GM21423 (cell line): ENCODE results near the gene SOCS1.
"Not testable (repeated sequence)": the region's sequence is repeated elsewhere in the genome, so short reads cannot be mapped to it uniquely, and the experiment has no call there.

Source experiments
- ATAC-seq: cut with Tn5 transposase; IDR thresholded peaks from one replicate; pipeline ENCODE4 v1.9.1; 2021; ENCODE audit warnings: mild to moderate bottlenecking, moderate library complexity; ENCODE audit not compliant: unreplicated experiment

The SOCS1 gene, protein sequence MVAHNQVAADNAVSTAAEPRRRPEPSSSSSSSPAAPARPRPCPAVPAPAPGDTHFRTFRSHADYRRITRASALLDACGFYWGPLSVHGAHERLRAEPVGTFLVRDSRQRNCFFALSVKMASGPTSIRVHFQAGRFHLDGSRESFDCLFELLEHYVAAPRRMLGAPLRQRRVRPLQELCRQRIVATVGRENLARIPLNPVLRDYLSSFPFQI

DNA sequence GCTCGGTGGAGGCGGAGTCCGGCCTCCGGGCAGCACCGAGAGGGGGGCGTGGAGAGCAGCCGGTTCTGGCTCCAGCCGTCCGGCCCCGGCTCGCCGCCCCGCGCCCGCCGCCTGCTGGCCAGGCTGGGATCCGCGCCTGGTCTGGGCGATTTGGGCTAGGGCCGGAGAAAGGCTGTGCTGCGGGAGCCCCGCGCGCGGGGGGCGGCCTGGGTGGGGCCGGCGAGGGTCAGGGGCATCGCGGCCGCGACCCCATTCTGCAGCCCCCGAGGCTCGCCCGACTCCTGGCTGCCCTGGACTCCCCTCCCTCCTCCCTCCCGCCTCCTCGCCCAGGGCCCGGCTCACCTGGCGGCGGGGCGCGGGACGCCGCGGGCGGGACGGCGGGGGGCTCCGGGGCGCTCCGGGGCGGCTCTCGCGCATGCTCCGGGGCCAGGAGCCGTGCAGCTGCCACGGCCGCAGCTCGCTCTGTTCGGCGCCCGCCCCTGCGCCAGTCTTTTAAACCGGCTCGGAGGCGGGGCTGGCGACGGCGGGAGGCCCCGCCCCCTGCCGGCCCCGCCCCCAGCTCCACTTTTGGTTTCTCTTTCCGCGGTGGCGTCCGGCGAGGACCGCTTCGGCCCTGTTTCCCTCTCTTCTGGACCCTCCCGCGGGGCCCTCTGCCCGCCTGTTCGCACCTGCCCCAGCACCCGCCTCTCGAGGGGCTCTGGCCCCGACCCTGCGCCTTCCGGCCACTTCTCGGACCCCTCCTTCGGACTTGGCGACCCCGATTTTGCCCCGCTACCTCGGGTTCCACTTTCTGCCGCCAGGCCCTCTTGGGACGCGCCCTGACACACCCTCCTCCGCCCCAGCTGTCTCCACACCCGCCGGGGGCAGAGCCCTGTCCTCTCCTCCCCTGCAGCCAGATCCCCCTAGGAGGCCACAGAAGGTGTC is at the start of gene SOCS1:
SOCS1 (minus strand) TSS at position 468 of the 924 bp plus-strand sequence. CDS start 726 bp downstream, outside the sequence.
- ATAC-seq: peak; percentile 48

DNA sequence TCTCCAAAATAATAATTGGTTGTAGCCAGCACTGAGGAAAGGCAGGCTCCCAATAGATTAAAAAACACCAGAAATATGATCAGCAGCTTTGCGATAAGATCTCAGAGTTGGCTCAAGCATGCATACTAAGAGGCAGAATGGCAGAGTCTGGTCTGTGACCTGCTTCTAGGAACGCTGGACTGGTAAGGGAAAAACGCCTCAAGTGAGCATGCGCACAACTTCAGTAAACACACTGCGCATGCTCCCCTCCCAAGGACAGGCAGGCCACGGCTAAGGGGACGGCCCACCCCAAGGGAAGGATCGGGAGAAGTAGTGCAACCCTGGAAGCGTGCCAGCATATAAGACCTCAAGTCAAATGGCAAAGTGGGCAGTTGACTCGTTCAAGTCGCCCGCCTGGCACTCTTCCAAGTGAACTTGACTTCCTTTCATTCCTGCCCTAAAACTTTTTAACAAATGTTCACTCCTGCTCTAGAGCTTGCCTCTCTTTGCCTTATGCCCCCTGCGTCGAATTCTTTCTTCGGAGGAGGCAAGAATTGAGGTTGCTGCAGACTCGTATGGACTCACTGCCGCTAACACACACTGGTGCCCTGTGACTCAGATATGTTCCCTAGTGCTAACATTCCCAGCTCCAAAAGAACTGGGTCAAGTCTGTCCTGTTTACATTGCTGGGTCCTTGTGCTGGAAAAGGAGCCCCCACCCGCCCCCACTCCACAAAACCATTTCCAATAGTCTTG is 47.6 kb upstream of the SOCS1 start:
- ATAC-seq: no peak

DNA sequence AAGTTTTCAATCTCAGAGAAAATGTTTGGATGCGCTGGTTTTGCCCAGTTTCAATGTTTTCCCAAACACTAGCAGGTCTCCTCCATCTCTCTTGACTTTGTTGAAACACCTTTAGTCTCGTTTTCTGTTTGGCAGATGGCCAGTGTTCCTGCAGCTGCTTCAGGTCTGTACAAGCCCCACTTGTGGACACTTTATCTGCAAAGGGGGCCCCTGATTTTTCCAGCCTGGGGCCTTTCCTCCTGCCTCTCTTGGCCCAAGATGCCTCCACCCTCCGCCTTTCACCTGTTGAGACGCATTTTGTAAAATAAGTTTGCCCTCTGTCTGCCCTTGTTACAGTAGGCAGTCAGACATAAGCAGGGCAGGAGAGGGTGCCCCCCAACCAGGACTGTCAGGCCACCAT is 47.0 kb upstream of the SOCS1 start:
- ATAC-seq: no peak

DNA sequence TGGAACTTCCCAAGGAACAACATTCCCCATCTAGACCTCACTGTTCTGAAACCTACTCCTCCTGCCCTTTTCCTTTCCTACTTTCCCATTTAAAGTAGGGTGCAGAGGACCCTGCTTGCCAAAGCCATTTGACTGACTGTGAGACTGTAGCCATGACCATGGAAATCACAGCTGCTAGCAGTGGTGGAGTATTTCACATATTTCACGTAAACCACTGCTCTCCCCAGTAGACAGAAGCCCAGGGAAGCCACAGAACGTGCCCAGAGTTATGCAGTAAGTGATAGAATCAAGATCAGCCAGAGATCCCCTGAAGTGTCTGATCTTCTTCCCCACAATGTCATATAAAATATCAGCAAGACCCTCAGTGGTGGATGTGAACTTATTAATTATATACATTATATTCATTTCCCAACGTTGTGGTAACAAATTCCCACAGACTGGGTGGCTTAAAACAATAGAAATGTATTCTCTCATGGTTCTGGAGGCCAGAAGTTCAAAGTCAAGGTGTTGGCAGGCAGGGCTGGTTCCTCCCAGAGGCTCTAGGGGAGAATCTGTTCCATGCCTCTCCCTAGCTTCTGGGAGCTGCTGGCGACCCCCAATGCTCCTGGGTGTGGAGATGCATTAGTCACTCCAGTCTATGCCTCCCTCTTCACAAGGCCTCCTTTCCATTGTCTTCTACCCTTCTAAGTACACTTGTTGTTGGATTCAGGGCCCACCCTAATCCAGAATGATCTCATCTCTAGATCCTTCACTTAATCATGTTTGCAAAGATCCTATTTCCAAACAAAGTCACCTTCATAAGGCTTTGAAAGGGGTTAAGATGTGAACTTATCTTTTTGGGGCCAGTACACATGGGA is 45.9 kb upstream of the SOCS1 start:
- no peak for ATAC-seq

DNA sequence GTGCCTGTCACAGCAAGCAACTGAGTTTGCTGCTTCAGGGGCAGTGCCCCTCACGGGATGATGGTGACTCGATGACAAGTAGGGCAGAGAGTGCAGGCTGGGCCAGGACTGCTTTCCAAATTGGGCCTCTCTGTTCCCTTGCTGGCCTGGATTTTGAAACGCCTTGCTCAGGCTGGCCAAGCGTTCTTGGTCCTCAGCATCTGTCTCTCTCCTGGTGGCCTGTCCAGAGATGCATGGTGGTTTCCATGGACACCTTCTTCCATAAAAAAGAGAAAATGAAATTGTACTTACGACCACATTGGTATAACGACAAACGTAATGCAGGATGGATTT is 44.5 kb upstream of the SOCS1 start:
- no peak for ATAC-seq

DNA sequence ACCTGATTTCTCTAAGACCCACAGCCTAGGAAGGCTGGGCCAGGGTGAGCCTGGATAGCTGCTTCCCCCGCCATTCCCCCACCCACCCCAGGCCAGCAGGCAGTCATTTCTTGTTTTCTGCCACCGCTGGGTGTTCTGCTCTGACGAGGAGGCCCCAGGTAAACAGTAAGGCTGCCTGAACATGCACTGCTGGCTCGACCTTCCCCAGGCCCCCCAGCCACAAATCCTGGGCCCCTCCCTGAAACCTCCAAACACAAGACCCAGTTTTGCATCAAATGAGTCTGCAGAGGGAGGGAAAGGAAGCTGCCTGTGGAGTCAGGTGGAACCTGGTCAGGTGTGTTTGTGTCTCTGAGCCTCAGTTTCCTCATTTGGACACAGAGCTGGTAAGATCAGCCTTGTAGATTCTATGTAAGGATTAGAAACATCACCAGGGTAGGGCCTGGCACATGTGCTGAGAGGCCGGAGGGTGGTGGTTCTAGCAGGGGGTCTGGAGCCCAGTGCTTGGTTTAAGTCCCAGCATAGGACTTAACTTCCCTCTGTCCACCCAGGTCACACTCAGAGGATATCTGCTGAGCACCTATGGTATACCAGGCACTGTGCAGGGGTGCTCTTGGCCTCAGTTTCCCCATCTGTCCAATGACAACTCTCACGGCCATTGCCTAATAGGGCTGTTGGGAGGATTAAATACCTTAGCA is 44.0 kb upstream of the SOCS1 start:
- ATAC-seq: no peak

DNA sequence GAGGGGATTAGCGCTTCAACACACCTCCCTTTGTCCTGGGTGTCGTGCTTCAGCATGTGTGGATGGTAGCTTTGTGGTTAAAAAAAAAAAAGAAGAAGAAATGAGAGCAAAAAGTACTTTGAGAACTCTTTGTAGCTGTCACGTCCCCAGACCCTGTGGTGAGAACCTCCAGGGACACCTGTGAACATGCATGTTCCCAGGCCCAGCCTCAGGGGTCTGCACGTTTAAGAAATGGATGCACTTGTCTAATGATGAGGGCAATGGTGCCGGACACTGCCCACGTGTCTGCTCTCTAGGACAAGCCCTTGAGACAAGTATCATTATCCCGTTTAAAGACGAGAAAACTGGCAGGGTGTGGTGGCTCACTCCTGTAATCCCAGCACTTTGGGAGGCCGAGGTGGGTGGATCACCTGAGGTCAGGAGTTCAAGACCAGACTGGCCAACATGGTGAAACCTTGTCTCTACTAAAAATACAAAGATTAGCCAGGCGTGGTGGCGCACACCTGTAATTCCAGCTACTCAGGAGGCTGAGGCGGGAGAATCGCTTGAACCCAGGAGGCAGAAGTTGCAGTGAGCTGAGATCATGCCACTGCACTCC is 43.0 kb upstream of the SOCS1 start:
- ATAC-seq: peak; percentile 34

DNA sequence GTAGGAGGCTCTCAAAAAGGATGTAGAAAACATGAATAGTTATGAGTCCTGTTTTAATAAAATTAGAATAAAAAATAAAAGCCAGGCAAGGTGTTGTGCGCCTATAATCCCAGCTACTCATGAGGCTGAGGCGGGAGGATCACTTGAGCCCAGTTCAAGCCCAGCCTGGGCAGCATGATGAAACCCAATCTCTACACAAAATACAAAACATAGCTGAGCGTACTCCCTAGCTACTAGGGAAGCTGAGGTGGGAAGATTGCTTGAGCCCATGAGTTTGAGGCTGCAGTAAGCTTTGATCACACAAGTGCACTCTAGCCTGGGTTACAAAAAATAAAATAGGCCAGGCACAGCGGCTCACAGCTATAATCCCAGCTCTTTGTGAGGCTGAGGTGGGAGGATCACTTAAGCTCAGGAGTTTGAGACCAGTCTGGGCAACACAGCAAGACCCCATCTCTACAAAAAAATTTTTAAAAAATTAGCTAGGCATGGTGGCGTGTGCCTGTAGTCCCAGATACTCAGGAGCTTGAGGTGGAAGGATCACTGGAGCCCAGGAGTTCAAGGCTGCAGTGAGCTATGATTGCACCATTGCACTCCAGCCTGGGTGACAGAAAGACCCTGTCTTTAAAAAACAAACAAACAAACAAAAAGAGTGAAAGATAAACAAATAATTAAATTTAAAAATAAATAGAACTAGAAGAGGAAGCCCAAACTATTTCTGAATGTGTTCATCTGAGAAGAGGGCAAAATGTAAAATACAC is 42.3 kb upstream of the SOCS1 start:
- no peak for ATAC-seq

DNA sequence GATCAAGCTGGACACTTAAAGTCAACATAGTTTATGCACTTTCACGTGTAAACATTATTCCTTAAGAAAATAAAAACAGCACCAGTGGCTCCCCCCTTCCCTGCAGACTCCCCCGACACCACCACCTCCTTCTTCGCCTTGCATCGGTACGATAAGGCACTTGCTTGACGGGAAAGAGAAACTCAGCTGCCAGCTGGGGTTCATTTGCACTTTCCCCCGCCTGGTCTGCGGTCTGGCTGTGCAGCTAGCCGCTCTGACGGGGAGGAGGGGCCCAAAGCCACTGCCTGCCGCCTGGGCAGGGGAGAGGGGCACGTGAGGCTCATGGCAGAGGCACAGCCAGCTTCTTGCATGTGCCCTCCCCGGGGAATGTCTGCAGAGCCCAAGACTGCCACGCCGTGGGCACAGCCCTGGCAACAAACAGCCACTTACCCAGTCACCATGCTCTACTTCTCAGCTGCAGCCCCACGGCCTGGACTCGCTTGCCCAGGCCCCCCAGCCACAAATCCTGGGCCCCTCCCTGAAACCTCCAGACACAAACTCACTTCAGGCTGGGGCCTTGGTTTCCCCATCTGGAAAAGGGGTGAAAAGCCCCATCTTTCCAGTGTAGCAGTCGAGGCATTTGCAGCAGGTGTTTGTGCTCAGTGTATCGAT is 41.6 kb upstream of the SOCS1 start:
- ATAC-seq: peak; percentile 74

DNA sequence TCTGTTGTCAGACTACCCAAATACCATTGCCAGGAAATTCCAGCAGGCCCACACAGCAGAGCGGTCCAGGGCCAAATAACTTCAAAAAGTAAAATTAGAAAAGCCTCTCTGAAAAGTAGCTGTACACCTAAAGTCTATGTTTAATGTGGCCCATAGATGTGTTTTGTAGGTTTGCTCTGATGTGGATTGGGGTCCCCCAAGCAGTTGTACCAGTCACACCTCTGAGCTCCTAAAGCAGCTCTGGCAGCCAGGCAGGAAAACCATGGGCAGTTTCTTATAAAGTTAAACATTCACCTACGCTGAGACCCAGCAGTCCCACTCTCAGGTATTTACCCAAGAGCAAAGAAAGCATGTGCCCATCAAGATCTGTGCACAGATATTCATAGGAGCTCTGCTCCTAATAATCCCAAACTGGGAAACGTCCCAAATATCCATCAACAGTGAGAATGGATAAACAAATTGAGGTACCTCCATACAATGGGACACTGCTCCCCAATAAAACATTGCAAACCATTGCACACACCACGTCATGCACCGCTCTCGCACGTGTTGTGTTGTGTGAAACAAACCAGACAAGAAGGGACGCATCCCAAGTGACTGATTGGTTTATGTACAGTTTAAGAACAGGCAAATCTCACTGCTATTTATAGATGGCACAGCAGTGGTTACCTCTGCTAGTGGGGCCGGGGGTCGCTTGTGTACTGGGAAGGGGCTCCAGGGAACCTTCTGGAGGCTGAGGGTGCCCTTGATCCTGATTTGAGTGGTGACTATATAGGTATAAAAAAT is 40.9 kb upstream of the SOCS1 start:
- peak; percentile 6 for ATAC-seq

DNA sequence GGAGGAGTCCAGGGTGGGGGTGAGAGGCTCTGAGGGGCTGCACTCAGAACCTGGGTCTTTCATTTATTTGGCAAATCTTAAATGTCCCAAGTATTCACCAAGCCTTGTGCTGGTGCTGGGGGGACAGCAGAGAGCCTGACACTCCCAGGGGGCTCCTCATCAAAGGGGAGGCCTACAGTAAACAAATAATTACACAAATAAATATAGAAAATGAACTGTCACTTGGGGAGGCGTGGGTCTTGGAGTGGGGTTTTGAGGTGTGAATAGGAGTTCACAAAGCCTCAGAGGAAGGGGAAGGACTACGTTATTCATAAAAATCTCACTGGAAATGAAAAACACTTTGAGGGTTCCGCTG is 40.3 kb upstream of the SOCS1 start:
- no peak for ATAC-seq

DNA sequence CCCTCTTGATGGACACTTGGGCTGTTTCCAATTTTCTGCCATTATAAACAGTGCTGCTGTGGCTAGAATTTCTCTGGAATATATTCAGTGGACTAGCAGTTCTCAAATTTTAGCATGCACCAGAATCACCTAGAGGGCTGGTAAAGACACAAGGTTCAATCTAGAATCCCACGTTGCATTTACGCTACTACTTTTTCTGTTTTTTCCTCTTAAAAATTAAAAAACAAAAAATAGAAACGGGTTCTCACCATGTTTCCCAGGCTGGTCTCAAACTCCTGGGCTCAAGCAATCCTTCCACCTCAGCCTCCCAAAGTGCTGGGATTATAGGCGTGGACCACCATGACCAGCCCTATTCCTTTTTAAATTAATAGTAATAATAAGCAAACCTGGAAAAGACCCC is 39.7 kb upstream of the SOCS1 start:
- no peak for ATAC-seq

DNA sequence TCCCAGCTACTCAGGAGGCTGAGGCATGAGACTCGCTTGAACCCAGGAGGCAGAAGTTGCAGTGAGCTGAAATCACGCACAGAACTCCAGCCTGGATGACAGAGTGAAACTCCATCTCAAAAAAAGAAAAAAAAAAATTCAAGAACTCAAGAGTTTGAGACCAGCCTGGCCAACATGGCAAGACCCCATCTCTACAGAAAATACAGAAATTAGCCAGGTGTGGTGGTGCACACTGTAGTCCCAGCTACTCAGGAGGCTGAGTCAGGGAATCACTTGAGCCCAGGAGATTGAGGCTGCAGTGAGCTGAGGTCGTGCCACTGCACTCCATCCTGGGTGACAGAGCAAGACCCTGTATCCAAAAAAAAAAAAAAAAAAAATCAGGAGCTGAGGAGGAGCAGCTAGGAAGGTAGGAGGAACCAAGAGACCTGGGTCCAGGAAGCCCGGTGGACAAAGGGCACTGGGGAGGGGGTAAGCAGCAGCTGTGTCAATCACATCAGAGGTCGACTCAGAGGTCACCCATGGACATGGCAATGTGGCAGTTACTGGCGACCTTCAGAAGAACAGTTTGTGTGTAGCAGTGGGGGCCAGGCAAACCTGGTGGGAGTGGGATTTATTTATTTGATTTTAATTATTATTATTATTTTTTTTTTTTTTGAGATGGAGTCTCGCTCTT is 36.2 kb upstream of the SOCS1 start:
- no peak for ATAC-seq

DNA sequence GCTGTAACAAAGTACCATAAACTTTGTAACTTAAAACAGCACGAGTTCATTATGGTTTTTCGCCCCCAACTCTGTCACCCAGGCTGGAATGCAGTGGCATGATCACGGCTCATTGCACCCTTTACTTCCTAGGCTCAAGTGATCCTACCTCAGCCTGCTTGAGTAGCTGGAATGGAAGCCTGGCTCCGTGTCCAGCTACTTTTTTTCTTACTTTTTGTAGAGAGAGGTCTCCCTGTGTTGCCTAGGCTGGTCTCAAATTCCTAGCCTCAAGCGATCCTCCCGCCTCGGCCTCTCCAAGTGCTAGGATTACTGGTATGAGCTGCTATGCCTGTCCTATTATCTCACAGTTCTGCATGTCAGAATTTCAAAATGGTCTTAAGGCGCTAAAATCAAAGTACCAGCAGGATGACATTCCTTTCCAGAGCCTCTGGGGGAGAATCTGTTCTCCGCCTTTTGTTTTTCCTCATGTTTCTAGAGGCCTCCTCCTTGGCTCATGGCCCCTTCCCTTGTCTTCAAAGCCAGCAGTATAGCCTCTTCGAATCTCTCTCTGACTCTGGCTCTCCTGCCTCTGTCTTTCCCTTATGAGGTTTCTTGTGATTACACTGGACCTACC is 35.2 kb upstream of the SOCS1 start:
- no peak for ATAC-seq

DNA sequence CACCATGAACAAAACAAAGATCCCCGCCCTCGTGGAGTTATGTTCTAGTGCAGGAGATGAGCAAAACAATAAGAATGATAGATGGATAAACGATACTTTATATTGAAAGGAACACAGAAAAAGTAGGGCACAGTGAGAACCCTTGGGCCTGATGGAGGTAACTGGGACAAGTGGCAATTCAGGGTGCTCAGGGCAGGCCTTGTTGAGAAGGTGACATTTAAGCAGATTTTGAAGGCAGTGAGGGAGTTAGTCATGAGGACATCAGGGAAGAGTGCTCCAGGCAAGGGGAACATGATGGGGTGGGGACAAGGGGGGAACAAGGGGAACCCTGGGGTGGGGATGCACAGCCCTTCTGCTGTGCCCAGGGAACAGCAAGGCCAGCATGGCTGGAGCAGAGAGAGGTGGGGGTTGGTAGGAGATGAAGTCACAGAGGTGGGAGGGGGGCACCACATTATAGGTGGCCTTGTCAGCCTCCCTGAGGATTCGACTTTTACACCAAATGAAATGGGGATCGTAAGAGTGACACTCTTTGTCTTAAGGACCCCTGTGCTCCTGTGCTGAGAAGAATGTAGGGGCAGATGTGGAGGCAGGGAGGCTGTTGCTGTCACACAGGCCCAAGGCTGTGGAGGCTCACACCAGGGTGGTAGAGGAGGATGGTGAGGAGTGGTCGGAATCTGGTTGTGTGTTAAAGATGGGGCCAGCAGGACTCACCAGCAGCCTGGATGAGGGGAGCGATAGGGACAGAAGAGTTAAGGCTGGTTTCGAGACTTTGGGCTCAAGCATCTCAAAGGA is 34.3 kb upstream of the SOCS1 start:
- ATAC-seq: no peak

DNA sequence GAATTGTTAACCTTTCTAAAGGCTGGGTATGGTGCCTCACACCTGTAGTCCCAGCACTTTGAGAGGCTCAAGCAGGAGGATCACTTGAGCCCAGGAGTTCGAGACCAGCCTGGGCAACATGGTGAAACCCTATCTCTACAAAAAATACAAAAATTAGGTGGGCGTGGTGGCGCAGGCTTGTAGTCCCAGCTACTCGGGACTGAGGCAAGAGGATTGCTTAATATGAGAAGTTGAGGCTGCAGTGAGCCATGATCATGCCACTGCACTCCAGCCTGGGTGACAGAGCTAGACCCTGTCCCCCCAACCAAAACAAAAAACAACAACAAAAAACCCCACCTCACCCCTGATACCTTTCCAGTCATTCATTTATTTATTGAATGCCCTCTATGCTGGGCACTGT is 33.7 kb upstream of the SOCS1 start:
- not testable (repeated sequence) for ATAC-seq
